HFFc6 (cell line): ENCODE results near the gene FAM3B. TPM values are rescaled to one million over a fixed set of nuclear protein-coding genes. Genes with fewer than 3 reads are reported as not detected.

Experiments used
- DNase-seq: peaks from one replicate; pipeline ENCODE4 v3.0.0-alpha.2; 2018
- H3K27ac Mint-ChIP-seq: 2 replicates; pipeline ENCODE4 v1.8.0; 2020; ENCODE audit warnings: mild to moderate bottlenecking, mixed read lengths
- H3K27me3 Mint-ChIP-seq: 2 replicates; pipeline ENCODE4 v1.8.0; 2021; ENCODE audit warnings: mild to moderate bottlenecking, moderate library complexity, mixed read lengths; ENCODE audit not compliant: insufficient read depth
- H3K36me3 Mint-ChIP-seq: 2 replicates; pipeline ENCODE4 v1.8.0; 2021; ENCODE audit warnings: low read depth, mixed read lengths
- H3K4me1 Mint-ChIP-seq: 2 replicates; pipeline ENCODE4 v1.8.0; 2020; ENCODE audit warnings: low read depth, mixed read lengths
- H3K4me3 Mint-ChIP-seq: 2 replicates; pipeline ENCODE4 v1.8.0; 2020; ENCODE audit warnings: mild to moderate bottlenecking, moderate library complexity, mixed read lengths
- H3K9me3 Mint-ChIP-seq: 2 replicates; pipeline ENCODE4 v1.8.0; 2020; ENCODE audit warnings: mild to moderate bottlenecking, mixed read lengths
- total RNA-seq, 6 experiments: library from RNA; stranded (reverse); fragmentation: NEBNext Ultra II Directional; extraction: Animal tissue kit (Norgen Biotek cat#: 25700); gene quantifications; 2 replicates in 1 of 6; 3 replicates in 5 of 6; pipeline ENCODE4 v1.2.3, GENCODE V29; 2021
- TF ChIP-seq, protein P1 (sequence below): fragments of 200-600 bp; sonication (generic); IDR thresholded peaks from 2 replicates; pipeline ENCODE4 v1.5.0; 2021; ENCODE audit warnings: antibody characterized with exemption, mild to moderate bottlenecking

FAM3B gene
- total RNA-seq, 6 experiments from 2014 or later: not detected

DNA sequence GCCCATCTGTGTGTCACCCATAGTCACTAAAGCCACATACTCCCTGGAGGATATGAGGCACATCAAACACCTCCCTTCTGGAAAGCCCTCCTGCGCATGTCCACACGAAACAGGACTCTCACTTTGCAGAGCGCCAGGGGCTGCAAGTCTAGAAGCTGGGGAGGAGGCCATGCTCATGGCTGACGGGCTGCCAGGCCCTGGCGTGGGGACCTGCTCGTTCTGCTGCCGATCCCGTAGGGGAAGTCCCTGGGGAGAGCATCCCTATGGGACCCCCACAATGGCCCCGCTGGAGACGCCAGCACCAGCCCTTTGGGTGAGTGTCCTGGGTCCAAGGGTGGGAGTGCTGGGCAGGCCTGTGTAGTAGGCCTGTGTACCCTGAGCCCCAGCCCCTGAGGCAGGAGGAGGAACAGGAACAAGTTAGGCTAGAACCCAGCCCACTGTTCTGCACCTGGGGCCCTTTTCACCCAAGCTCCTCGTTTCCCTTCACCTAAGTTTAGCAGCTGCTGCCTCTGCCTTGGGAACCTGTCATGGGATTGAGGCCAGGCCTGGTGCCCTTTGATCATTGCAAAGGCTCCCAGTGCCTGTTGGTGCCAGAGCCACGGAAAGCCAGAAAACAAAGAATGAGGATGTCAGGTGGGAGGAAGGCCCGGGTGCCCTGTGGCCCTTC, 9.9 kb downstream of the FAM3B start:
- TF ChIP-seq, protein P1, sequence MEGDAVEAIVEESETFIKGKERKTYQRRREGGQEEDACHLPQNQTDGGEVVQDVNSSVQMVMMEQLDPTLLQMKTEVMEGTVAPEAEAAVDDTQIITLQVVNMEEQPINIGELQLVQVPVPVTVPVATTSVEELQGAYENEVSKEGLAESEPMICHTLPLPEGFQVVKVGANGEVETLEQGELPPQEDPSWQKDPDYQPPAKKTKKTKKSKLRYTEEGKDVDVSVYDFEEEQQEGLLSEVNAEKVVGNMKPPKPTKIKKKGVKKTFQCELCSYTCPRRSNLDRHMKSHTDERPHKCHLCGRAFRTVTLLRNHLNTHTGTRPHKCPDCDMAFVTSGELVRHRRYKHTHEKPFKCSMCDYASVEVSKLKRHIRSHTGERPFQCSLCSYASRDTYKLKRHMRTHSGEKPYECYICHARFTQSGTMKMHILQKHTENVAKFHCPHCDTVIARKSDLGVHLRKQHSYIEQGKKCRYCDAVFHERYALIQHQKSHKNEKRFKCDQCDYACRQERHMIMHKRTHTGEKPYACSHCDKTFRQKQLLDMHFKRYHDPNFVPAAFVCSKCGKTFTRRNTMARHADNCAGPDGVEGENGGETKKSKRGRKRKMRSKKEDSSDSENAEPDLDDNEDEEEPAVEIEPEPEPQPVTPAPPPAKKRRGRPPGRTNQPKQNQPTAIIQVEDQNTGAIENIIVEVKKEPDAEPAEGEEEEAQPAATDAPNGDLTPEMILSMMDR: no peak
- H3K27ac Mint-ChIP-seq: no peak overlapping the region
- H3K9me3 Mint-ChIP-seq: peaks cover 5% of the 10 kb centered on the region; the same call in 1 of the 2 replicates
- no peaks in the 10 kb centered on the region for H3K4me1 Mint-ChIP-seq
- no peaks in the 10 kb centered on the region for H3K36me3 Mint-ChIP-seq
- no peak overlapping the region for H3K4me3 Mint-ChIP-seq
- no peak for DNase-seq
- no peaks in the 10 kb centered on the region; the same call in none of the 2 replicates for H3K27me3 Mint-ChIP-seq

DNA sequence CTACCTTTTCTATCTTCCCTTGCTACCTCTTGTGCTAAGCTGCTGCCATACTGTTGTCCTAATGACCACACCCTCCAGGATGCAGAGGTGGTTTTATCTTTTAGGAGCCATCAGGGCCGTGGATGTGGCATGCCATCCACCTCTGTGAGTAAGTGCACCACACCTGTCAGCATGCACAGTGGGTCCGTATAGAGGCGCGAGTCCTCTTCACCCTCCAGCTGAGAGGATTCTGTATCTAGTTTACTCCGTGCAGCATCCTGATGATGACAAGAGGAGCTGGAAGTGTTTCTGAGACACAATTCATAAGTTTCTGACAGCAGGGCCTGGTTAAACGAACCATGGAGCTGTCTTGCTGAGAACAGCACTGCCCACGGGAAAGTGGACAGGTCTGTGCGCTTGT, 11.2 kb downstream of the FAM3B start:
- H3K27me3 Mint-ChIP-seq: no peaks in the 10 kb centered on the region; the same call in none of the 2 replicates
- H3K4me1 Mint-ChIP-seq: no peaks in the 10 kb centered on the region
- H3K27ac Mint-ChIP-seq: no peak overlapping the region
- H3K36me3 Mint-ChIP-seq: no peaks in the 10 kb centered on the region
- no peak overlapping the region for H3K4me3 Mint-ChIP-seq
- peaks cover 5% of the 10 kb centered on the region for H3K9me3 Mint-ChIP-seq
- TF ChIP-seq, protein P1: no peak
- no peak for DNase-seq

DNA sequence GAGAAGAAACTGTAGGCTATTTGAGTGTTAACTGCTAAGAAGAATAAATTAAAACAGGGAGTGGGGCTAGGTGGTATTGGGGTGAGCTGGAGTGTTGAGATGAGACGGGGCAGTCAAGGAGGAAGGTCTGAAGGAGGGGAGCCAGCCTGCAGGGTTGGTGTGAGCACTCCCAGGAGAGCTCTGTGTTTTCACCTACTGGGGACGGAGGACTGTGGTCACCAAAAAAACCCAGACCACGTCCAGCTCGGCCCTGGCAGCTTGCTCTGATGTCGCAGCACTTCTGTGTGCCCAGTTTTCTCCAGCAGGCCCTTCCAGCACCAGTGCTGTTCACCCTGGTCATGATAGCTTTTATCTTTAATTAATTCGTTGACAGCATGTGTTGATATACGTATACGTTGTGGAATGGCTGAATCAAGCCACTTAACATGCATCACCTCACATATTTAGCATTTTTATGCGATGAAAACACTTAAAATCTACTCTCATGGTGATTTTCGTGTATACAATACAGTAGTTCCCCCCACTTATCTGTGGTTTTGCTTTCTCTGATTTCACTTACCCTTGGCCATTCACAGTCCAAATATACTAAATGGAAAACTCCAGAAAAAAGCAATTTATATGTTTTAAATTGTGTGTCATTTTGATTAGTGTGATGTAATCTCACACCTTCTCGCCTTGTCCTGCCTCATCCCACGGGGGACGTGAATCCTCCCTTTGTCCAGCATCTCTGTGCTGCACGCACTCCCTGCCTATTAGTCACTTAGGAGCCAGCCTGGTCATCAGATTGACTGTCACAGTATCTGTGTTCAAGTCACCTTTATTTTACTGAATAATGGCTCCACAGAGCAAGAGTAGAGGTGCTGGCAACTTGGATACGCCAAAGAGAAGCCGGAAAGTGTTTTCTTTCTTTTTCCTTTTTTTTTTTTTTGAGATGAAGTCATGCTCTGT, 12.3 kb downstream of the FAM3B start:
- H3K27me3 Mint-ChIP-seq: no peaks in the 10 kb centered on the region
- no peak for DNase-seq
- TF ChIP-seq, protein P1: no peak
- H3K27ac Mint-ChIP-seq: no peak overlapping the region
- H3K9me3 Mint-ChIP-seq: peaks cover 6% of the 10 kb centered on the region
- no peaks in the 10 kb centered on the region for H3K36me3 Mint-ChIP-seq
- no peaks in the 10 kb centered on the region for H3K4me1 Mint-ChIP-seq
- no peak overlapping the region for H3K4me3 Mint-ChIP-seq

DNA sequence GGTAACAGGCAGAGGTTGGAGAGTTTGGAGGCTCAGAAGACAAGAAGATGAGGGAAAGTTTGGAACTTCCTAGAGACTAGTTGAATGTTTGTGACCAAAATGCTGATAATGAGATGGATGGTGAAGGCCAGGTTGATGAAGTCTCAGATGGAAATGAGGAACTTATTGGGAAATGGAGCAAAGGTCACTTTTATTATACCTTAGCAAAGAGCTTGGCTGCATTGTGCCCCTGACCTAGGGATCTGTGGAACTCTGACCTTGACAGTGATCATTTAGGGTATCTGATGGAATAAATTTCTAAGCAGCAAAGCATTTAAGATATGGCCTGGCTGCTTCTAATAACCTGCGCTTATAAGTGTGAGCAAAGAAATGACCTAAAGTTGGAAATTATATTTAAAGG, 17.2 kb downstream of the FAM3B start:
- Mint-ChIP-seq H3K36me3 (no peaks in the 10 kb centered on the region), H3K4me3 (no peak overlapping the region), H3K9me3 (peaks cover 16% of the 10 kb centered on the region), H3K27ac (no peak overlapping the region), H3K4me1 (no peaks in the 10 kb centered on the region), H3K27me3 (peaks cover 6% of the 10 kb centered on the region)
- DNase-seq: no peak
- TF ChIP-seq, protein P1: no peak

DNA sequence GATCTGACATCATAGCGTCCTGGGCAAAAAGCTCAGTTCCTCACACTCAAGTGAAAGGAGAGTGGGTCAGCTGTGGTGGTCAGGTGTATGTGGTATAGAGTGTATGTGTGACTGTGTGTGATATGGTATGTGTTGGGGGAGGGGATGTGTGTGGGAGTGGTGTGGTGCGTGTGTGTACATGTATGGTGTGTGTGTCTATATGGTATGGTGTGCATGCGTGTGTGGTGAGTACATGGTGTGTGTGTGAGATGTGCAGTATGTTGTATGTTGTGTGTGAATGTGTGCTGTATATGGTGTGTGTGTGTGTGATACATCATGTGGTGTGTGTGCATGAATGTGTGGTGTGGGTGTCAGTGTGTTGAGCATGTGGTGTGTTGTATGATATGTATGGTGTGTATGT, 20.9 kb downstream of the FAM3B start:
- Mint-ChIP-seq H3K36me3 (no peaks in the 10 kb centered on the region), H3K27ac (no peak overlapping the region), H3K4me3 (no peak overlapping the region), H3K4me1 (no peaks in the 10 kb centered on the region), H3K27me3 (peaks cover 6% of the 10 kb centered on the region), H3K9me3 (peaks cover 16% of the 10 kb centered on the region)
- no peak for DNase-seq
- TF ChIP-seq, protein P1: no peak
